ENCODE data around the gene HPCAL1. TPM values are rescaled to one million over a fixed set of nuclear protein-coding genes. Genes with fewer than 3 reads are reported as not detected.
A peak's percentile ranks its signal among the peaks of the same experiment; 100 is the strongest.

The HPCAL1 gene
- total and polyA plus RNA-seq, 2 donors (not counting 3 experiments of a cell fraction or from before 2014, with no cell fraction given) = 56.5 to 77.4 TPM

GRCh38 chr2:10400978-10401951, 98.6 kb downstream of the HPCAL1 start:
- Histone ChIP-seq H3K4me1 (ENCODE audit: control insufficient read depth, extremely low read depth, insufficient read depth, low read length) (peaks cover 59% of the 10 kb centered on the region), H3K9me1 (replicated peaks; ENCODE audit: control insufficient read depth, extremely low read depth, insufficient read depth, low read length) (no peaks in the 10 kb centered on the region), H3K36me3 (ENCODE audit: control insufficient read depth in 2 of 2, extremely low read depth in 1 of 2, insufficient read depth in 2 of 2, low read length in 2 of 2) (peaks cover 0 to 3% of the 10 kb centered on the region in 2 experiments), H4K20me1 (replicated peaks; ENCODE audit: control insufficient read depth, extremely low read depth, insufficient read depth, low read length) (no peaks in the 10 kb centered on the region), H3K27me3 (ENCODE audit: control insufficient read depth in 2 of 2, insufficient read depth in 2 of 2, low read length in 2 of 2) (no peaks in the 10 kb centered on the region), H3K79me2 (ENCODE audit: control insufficient read depth, insufficient read depth, low read length) (peaks cover 1% of the 10 kb centered on the region), H2AFZ (ENCODE audit: low read depth, low read length) (peak overlapping the region; percentile 10), H3K4me3 (replicated peaks in 1 of 3; ENCODE audit: insufficient read depth in 1 of 3, low read depth in 1 of 3, low read length in 3 of 3) (peak overlapping the region in 1 of 3 experiments; percentile 20), H3K9me3 (replicated peaks; ENCODE audit: control insufficient read depth, insufficient read depth, low read length) (no peaks in the 10 kb centered on the region), H3K4me2 (ENCODE audit: insufficient read depth, low read length) (peak overlapping the region; percentile 74), H3K9ac (replicated peaks; ENCODE audit: extremely low read depth, insufficient read depth, low read length) (peak overlapping the region; percentile 18), H3K27ac (ENCODE audit: insufficient read depth, low read depth, low read length) (peak overlapping the region; percentile 72)
- FAIRE-seq = peak; percentile 86
- intact Hi-C loops (cut with micrococcal nuclease) = no loop called here
- dilution Hi-C loops (cut with MboI; ENCODE audit: extremely low pct_ligation_motif_present, low sequenced_read_pairs) = no loop called here
- ChIA-PET POLR2A (no interaction called here), CTCF (interaction anchor here (0.7 to 1.5 kb wide), 2 partner anchors 15 to 18 kb away, joined by 3 to 5 read pairs; no protein-coding TSS in a partner anchor)
- no TSS peak for BruUV-seq (replicated peaks)
- no peak for DNase-seq (ENCODE audit: low read depth, low spot score)
- TF ChIP-seq POLR2AphosphoS5 (IDR thresholded peaks at IDR 0.05; ENCODE audit: insufficient read depth, low read depth, low read length) (peak; percentile 45), POLR2A (IDR thresholded peaks at IDR 0.05; ENCODE audit: low read depth, low read length) (no peak), MYC (IDR thresholded peaks at IDR 0.05; ENCODE audit: low read depth, low read length) (no peak), FOS (IDR thresholded peaks at IDR 0.05; ENCODE audit: borderline replicate concordance, insufficient read depth, low read length) (peak; percentile 4)

DNA sequence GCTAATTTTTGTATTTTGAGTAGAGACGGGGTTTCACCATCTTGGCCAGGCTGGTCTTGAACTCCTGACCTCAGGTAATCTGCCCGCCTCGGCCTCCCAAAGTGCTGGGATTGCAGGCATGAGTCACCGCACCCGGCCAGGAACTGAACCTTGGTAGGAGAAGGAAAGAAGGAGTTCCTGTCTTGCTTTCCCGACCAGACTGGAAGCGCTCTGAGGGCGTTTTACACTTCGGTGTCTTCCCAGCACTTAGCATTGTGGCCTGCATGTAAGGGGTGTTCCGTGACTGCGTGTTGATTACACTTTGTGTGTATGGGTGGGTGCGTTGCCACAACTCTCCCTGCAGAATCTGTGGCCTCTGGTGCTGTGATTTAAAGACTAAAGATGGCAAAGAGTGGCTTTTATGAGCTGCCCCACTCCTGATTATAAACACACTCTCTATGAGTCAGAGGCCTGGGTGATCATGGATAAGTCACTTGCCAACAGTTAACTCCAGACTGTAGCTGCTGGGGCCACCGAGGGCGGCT, 99.4 kb downstream of the HPCAL1 start:
- POLR2A ChIA-PET = no interaction called here
- Histone ChIP-seq H4K20me1 (replicated peaks; ENCODE audit: control insufficient read depth, extremely low read depth, insufficient read depth, low read length) (no peaks in the 10 kb centered on the region), H3K4me1 (ENCODE audit: control insufficient read depth, extremely low read depth, insufficient read depth, low read length) (peaks cover 68% of the 10 kb centered on the region), H3K4me3 (replicated peaks in 1 of 3; ENCODE audit: insufficient read depth in 1 of 3, low read depth in 1 of 3, low read length in 3 of 3) (no peak overlapping the region), H3K36me3 (ENCODE audit: control insufficient read depth in 2 of 2, extremely low read depth in 1 of 2, insufficient read depth in 2 of 2, low read length in 2 of 2) (peaks cover 0 to 3% of the 10 kb centered on the region in 2 experiments), H3K9me3 (replicated peaks; ENCODE audit: control insufficient read depth, insufficient read depth, low read length) (no peaks in the 10 kb centered on the region), H3K9ac (replicated peaks; ENCODE audit: extremely low read depth, insufficient read depth, low read length) (no peak overlapping the region), H3K27ac (ENCODE audit: insufficient read depth, low read depth, low read length) (peak overlapping the region; percentile 72), H3K79me2 (ENCODE audit: control insufficient read depth, insufficient read depth, low read length) (peaks cover 1% of the 10 kb centered on the region), H3K9me1 (replicated peaks; ENCODE audit: control insufficient read depth, extremely low read depth, insufficient read depth, low read length) (no peaks in the 10 kb centered on the region), H3K27me3 (ENCODE audit: control insufficient read depth in 2 of 2, insufficient read depth in 2 of 2, low read length in 2 of 2) (no peaks in the 10 kb centered on the region), H3K4me2 (ENCODE audit: insufficient read depth, low read length) (no peak overlapping the region), H2AFZ (ENCODE audit: low read depth, low read length) (no peak overlapping the region)
- dilution Hi-C loops (cut with MboI; ENCODE audit: extremely low pct_ligation_motif_present, low sequenced_read_pairs) (no loop called here), intact Hi-C loops (cut with micrococcal nuclease) (loop anchor here (1.0 kb wide), 1 partner anchor 119 kb away; no protein-coding TSS in a partner anchor)
- no TSS peak for BruUV-seq (replicated peaks)
- CTCF ChIA-PET = interaction anchor here (0.7 to 1.5 kb wide), 7 partner anchors 16 to 278 kb away, joined by 3 to 5 read pairs (median 4); partner anchors contain the start of gene HPCAL1
- no peak for FAIRE-seq
- DNase-seq (ENCODE audit: low read depth, low spot score) = peak; percentile 48
- no peak for TF ChIP-seq MYC (IDR thresholded peaks at IDR 0.05; ENCODE audit: low read depth, low read length)
- no peak for TF ChIP-seq CTCF (IDR thresholded peaks at IDR 0.05; ENCODE audit: extremely low read depth in 1 of 2, insufficient read depth in 1 of 2, low read depth in 1 of 2, low read length in 2 of 2)
- TF ChIP-seq POLR2A (IDR thresholded peaks at IDR 0.05; ENCODE audit: low read depth, low read length) = no peak

Data from endothelial cell of umbilical vein (primary cell).